ENCODE data around the gene PLS1.
"Not testable (repeated sequence)": the region's sequence is repeated elsewhere in the genome, so short reads cannot be mapped to it uniquely, and the experiment has no call there.

PLS1 gene

GRCh38 chr3:142691527-142691926 is 95.3 kb downstream of the PLS1 start:
- DNase-seq (ENCODE audit: low read depth in 1 of 2, low spot score in 1 of 2) = no peak

DNA sequence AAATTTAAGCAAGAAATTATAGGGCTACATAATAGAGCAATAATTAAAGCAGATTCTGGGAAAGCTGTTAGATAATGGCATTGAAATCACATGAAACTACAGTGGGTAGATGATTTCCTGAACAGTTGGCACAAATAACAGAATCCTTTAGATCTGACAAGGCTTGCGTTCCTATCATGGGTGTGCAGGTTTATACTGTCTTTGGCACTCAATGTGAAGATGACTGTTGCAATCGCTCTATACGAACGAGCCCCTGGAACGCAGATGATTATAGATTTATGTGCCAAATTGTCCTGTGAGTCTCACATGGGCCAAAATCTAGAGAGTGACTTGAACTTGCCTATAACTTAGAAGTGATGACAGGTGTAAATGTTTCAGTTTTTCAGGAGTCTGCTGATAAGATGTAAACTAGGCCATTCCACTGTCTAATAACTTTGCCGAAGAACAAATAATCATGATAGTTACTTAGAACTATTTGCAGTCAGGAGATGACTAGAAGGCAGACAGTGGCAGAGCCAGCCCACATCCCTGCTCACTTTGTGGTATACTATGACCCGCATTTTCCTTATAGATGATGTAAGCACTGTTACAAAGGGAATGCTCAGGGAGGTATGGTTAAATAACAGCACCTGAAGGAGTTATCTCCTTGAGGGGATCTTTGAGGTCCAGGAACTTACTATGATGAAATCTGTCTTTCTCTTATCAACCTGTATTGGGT is 97.1 kb downstream of the PLS1 start:
- DNase-seq (ENCODE audit: low read depth in 1 of 2, low spot score in 1 of 2) = no peak

GRCh38 chr3:142694225-142694624 is 98.0 kb downstream of the PLS1 start:
- DNase-seq (ENCODE audit: low read depth in 1 of 2, low spot score in 1 of 2) = no peak

DNA sequence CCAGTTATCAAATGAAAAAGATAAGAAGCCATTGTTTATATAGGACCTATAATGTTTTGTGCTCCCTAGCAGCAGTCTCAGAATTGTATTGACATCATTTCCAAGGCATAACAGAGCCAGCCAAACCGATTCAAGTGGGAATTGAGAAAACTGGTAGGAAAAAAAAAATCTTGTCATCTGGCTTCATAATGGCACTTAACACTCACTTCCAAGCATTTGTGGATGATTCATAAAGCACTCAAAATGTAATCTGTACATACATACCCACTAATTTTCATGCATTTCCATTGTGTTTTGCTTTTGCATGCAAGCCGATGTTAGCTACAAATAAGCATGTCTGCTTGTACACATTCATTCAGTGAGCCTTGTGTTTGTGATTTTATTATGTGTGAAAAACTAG is 109.0 kb downstream of the PLS1 start:
- no peak for DNase-seq (ENCODE audit: low read depth in 1 of 2, low spot score in 1 of 2)

DNA sequence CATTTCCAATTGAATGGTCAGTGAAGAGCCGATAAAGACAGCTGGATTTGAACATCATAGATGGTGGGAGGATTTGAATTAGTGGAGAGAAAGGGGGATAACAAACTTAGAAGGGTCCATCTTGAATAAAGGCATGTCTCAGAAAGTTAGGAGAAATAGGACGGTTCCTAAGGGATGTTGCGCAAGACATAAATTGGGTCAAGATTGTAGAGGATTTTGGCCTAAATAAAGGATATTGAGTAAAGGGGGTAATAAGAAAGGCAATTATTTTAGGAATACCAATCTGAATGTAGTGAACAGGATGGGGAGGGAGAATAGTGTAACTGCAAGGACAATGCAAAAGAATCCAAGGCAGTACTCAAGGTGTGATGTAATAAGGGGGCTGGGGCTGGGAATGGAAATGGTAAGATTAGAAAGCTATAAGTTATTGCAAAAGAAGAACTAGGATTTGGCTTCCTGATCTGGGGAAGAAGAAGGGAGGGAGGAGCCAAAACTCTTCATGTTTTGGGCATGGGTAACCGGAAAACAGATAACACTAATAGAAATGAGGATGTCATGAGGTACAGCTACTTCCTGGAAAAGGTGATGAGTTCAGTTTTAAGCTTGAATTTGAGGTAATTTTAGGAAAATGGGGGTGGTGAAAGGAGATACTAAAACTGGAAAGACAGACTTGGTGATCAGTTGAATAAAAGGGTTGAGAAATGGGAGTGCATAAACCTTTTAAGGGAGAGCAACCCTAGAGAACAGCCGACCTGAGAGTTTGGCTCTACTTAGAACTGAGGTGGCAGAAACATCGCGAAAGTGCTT is 110.3 kb downstream of the PLS1 start:
- DNase-seq (ENCODE audit: low read depth in 1 of 2, low spot score in 1 of 2) = no peak

DNA sequence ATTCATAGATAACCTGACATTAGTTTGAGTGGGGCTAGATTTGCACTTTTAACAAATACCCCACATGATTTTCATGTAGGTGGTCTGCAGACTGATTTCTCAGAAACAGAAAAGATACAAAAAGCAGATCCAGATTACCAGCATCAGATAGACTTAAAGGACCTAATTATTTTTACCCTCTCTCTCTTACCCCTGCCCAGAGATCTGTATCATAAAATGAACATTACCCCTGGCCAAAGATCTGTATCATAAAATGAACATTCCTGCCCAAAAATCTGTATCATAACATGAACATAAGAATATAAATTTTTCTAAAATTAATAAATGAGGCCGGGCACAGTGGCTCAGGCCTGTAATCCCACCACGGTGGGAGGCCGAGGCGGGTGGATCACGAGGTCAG is 113.0 kb downstream of the PLS1 start:
- DNase-seq (ENCODE audit: low read depth in 1 of 2, low spot score in 1 of 2) = no peak

DNA sequence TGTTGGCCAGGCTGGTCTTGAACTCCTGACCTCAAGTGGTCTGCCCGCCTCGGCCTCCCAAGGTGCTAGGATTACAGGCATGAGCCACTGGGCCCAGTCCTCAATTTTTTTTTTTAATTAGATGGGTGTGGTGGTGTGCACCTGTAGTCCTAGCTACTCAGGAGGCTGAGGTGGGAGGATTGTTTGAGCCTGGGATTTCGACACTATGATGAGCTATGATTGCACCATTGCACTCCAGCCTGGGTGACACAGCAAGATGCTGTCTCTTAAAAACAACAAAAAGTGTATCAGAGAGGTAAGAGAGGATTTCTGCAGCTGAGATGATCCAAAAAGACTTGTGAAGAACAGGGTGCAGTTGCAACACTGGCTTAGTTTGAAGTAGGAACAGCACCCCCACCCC is 118.7 kb downstream of the PLS1 start:
- not testable (repeated sequence) for DNase-seq (ENCODE audit: low read depth in 1 of 2, low spot score in 1 of 2)

GRCh38 chr3:142716102-142716501 is 119.9 kb downstream of the PLS1 start:
- DNase-seq (ENCODE audit: low read depth in 1 of 2, low spot score in 1 of 2) = no peak

GRCh38 chr3:142723665-142723967 is 127.4 kb downstream of the PLS1 start:
- DNase-seq (ENCODE audit: low read depth in 1 of 2, low spot score in 1 of 2) = peak in 1 of 2 donors; percentile 60

DNA sequence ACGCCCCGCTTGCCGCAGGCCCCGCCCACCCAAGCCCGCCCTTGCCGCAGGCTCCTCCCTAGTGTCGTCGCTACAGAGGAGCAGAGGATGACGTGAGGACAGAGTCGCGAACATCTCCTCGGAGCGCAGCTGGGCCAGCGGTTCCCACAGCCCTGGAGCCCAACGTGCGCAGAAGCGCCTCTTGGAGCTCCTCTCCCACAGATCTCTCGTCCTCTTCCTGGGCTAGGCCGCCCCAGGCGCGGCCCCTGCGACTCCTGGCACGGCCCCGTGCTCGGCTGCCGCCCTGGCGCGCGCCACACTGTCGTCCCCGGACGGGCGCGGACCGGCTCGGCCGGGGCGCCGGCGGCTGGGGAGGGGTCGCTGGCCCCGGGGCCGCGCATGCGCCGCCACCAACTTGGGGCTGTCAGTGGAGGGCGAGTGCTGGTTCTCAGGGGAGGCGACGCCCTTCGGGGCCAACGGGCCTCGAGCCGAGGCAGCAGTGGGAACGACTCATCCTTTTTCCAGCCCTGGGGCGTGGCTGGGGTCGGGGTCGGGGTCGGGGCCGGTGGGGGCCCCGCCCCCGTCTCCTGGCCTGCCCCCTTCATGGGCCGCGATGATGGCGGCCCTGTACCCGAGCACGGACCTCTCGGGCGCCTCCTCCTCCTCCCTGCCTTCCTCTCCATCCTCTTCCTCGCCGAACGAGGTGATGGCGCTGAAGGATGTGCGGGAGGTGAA is 127.9 kb downstream of the PLS1 start, which contains the start of gene TRPC1:
Gene TRPC1 (plus strand): TSS at position 67 of the 714 bp plus-strand sequence. CDS start 526 bp downstream, at position 593.
- peak; percentile 30 to 46 for DNase-seq (ENCODE audit: low read depth in 1 of 2, low spot score in 1 of 2)

DNA sequence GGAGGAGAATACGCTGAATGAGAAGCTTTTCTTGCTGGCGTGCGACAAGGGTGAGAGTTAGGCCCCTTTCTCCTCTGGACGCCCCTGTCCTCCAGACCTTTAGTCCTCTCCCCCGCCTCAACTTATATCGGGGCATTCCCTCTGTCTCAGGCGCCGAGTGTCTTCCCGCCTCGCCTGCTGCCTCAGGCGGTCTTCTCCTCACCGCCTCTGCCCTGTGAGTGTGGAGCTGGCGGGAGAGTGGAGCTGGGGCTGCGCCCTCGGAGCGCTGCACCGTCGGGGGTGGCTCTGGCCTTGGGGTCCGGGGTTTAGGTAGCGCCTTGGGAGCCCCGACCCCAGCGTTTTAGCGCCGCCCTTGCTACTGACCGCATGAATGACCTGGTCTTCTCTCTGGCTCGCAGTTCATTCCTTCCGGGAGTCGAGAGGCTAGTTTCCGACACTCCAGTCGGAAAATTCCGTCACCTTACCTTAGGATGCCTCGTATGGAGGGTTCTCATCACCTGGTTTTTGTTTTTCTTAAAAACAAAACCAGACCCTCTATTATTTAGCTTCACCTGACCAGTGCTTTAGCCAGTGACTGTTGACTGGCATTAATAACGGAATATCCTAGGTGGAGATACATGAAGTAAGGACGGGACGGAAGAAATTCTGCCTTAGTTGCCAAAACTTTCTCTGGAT is 128.6 kb downstream of the PLS1 start:
- peak in 1 of 2 donors; percentile 2 for DNase-seq (ENCODE audit: low read depth in 1 of 2, low spot score in 1 of 2)

DNA sequence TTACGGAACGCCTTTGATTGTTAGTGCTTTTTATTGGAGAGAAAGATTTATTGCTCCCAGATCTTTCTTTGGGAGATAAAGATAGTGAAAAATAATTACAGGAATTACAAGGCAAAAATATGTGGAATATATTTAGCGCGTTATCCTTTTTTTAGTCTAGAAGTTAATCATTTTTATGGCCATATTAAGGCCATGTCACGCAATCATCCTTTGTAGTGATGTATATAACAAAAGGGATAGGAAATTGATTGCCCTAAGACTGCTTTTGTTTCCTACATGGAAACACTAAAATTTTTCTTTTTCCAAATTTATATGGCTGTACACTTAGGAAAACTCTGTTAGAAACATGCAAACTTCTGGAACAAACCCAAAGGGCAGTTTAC is 129.2 kb downstream of the PLS1 start:
- no peak for DNase-seq (ENCODE audit: low read depth in 1 of 2, low spot score in 1 of 2)

DNA sequence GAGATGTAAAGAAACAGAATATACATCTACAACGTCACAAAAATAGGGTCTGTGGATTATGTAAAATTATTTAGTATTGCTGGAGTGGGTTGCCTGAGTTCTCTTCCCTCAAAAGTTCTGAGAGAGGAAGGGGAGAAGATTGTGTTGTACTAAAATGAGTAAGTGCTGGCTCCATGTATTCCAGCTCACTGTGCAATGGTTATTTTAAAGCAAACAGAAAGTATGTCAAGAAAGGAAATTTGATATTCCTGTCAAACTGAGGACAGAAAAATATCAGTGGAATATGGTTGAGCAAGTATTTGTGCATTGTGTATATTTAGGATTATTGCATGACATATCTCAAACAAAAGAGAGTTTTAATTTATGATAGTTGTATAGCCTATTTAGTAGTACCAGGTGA is 129.8 kb downstream of the PLS1 start:
- DNase-seq (ENCODE audit: low read depth in 1 of 2, low spot score in 1 of 2) = no peak

GRCh38 chr3:142732066-142732465 is 135.9 kb downstream of the PLS1 start:
- DNase-seq (ENCODE audit: low read depth in 1 of 2, low spot score in 1 of 2) = no peak

DNA sequence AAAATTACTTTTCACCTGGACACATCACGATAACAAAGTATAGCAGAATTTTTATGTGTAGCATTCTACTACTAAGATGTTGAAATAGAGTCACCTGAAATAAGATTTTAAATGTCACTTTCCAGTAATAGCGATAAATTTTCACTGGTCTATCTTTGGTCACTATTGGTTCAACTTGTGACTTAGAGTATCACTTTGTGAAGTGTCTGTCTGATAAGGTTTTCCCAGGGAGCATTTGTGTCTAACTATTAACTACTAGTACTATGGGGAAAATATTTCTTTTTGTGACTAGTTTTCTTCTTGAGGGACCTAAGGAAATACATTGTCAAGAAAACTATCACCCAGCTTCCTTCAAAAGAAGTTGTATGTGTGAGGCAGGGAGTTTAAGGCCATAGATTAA is 138.6 kb downstream of the PLS1 start:
- no peak for DNase-seq (ENCODE audit: low read depth in 1 of 2, low spot score in 1 of 2)

GRCh38 chr3:142735462-142735861 is 139.3 kb downstream of the PLS1 start:
- no peak for DNase-seq (ENCODE audit: low read depth in 1 of 2, low spot score in 1 of 2)

- DNase-seq (ENCODE audit: low read depth in 1 of 2, low spot score in 1 of 2) = no peak
Observed at GRCh38 chr3:142738396-142738795, 142.2 kb downstream of the PLS1 start.

DNA sequence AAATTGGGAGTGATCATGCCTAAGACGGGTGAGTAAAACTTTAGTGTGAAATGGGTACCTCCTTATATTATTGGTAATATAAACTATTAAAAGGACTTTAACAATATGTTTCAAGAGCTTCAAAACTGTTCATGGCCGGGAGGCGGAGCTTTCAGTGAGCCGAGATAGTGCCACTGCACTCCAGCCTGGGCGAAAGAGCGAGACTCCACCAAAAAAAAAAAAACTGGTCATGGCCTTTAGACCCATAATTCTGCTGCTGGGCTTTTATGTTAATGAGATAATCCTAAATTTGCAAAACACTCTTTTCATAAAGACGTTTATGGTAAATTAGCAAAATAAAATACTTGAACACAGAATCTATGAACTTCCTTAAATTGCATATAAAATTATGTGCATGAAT is 150.5 kb downstream of the PLS1 start:
- DNase-seq (ENCODE audit: low read depth in 1 of 2, low spot score in 1 of 2) = no peak

DNA sequence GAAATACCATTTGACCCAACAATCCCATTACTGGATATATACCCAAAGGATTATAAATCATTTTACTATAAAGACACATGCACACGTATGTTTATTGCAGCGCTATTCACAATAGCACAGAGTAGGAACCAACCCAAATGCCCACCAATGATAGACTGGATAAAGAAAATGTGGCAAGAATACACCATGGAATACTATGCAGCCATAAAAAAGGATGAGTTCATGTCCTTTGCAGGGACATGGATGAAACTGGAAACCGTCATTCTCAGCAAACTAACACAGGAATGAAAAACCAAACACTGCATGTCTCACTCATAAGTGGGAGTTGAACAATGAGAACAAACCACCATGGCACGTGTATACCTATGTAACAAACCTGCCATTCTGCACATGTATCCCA is 154.3 kb downstream of the PLS1 start:
- not testable (repeated sequence) for DNase-seq (ENCODE audit: low read depth in 1 of 2, low spot score in 1 of 2)

DNA sequence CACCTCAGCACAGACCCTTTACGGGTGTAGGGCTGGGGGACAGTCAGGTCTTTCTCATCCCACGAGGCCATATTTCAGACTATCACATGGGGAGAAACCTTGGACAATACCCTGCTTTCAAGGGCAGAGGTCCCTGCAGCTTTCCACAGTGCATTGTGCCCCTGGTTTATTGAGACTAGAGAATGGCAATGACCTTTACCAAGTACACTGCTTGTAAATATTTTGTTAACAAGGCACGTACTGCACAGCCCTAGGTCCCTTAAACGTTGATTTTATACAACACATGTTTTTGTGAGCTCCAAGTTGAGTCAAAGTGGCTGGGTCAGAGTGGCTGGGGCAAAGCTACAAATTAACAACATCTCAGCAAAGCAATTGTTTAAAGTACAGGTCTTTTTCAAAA is 156.4 kb downstream of the PLS1 start:
- not testable (repeated sequence) for DNase-seq (ENCODE audit: low read depth in 1 of 2, low spot score in 1 of 2)

- no peak for DNase-seq (ENCODE audit: low read depth in 1 of 2, low spot score in 1 of 2)
Observed at GRCh38 chr3:142754494-142754893, 158.3 kb downstream of the PLS1 start.

All from activated T-helper 1 cell treated with anti-CD3 and anti-CD28 coated beads, Interleukin-2, amount 50 U/mL, for 16 hours (primary cell).